Loucy (cell line): ENCODE results near the gene ZNF750.

Experiments
- EZH2phosphoT487 ChIP-seq: fragments of 200-600 bp; IDR thresholded peaks from 2 replicates; pipeline ENCODE4 v1.6.1; 2018; ENCODE audit warnings: antibody characterized with exemption, mild to moderate bottlenecking, moderate library complexity, borderline replicate concordance
- TF ChIP-seq, protein P1 (sequence below): fragments of 200-600 bp; sonication (generic); conservative IDR thresholded peaks from 2 replicates; pipeline ENCODE4 v1.5.1; 2014; ENCODE audit warnings: mild to moderate bottlenecking, antibody characterized with exemption, low read length

DNA sequence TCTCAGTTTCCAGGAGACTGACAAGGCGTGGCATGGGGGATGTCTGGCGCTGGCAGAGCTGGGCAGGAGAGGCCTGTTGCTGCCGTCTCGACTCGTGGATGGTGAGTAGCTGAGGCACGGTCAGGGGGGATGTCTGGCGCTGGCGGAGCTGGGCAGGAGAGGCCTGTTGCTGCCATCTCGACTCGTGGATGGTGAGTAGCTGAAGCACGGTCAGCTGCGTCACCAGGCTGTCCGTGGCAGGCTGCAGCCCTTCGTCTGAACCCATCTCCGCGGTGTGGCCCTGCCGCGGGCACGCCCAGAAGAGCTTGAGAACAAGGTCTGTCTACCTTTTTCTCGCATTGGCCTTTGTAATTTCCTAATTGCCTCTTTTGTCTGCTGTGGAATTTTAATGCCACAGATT lies 25.0 kb downstream of the ZNF750 start:
- TF ChIP-seq, protein P1, sequence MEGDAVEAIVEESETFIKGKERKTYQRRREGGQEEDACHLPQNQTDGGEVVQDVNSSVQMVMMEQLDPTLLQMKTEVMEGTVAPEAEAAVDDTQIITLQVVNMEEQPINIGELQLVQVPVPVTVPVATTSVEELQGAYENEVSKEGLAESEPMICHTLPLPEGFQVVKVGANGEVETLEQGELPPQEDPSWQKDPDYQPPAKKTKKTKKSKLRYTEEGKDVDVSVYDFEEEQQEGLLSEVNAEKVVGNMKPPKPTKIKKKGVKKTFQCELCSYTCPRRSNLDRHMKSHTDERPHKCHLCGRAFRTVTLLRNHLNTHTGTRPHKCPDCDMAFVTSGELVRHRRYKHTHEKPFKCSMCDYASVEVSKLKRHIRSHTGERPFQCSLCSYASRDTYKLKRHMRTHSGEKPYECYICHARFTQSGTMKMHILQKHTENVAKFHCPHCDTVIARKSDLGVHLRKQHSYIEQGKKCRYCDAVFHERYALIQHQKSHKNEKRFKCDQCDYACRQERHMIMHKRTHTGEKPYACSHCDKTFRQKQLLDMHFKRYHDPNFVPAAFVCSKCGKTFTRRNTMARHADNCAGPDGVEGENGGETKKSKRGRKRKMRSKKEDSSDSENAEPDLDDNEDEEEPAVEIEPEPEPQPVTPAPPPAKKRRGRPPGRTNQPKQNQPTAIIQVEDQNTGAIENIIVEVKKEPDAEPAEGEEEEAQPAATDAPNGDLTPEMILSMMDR: no peak
- no peak for TF ChIP-seq EZH2phosphoT487
